ENCODE measurements around the gene FOXO3. TPM values are rescaled to one million over a fixed set of nuclear protein-coding genes. Genes with fewer than 3 reads are reported as not detected.

FOXO3 gene
- total RNA-seq, 6 experiments from 2014 or later: 18.1 to 45.2 (median 23.8) TPM

DNA sequence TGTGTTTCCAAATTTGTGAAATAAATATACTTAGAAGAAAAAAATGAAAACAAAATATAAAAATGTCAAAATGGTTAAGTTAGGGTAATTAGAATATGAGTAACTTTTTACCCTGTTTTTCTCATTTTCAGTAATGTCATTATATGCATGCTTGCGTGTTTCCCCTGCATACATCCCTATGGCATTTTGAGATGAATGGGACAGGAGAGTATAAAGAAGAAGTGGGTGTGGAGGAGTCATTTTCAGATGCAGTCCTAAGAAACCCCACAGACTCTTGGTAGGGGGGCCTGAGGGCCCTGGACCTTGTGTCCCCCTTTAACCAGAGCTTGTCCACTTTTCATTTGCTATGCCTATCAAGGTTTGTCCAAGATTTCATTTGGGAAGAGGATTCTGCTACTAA is 77.2 kb downstream of the FOXO3 start:
- ATAC-seq: no peak
- DNase-seq: no peak
- Histone ChIP-seq H3K36me3 (no peaks in the 10 kb centered on the region), H3K4me3 (no peak overlapping the region), H3K27ac (no peak overlapping the region), H3K9me3 (no peaks in the 10 kb centered on the region), H3K27me3 (no peaks in the 10 kb centered on the region), H3K4me1 (peaks cover 0 to 21% (median 5%) of the 10 kb centered on the region in 4 donors)
- intact Hi-C loops (cut with DNase I): no loop called here
- TF ChIP-seq CTCF (IDR thresholded peaks at IDR 0.05) (no peak), POLR2A (IDR thresholded peaks at IDR 0.05) (no peak)
- 100% methylated on average over 1 of the region's 1 CpG for WGBS (ENCODE audit: insufficient coverage, low coverage, low lambda C conversion rate, missing lambda C conversion rate)

- intact Hi-C loops (cut with DNase I): no loop called here
- DNase-seq (no peak), ATAC-seq (peak; percentile 16 to 44 (median 22))
- no peaks in the 10 kb centered on the region for H3K9me3 ChIP-seq
- H3K27ac ChIP-seq: no peak overlapping the region
- H3K4me3 ChIP-seq: no peak overlapping the region
- peaks cover 0 to 18% (median 5%) of the 10 kb centered on the region in 4 donors for H3K4me1 ChIP-seq
- TF ChIP-seq CTCF (IDR thresholded peaks at IDR 0.05) (no peak), POLR2A (IDR thresholded peaks at IDR 0.05) (no peak)
- no peaks in the 10 kb centered on the region for H3K27me3 ChIP-seq
- WGBS (ENCODE audit: insufficient coverage, low coverage, low lambda C conversion rate, missing lambda C conversion rate): 40% methylated on average over 1 of the region's 2 CpGs
- no peaks in the 10 kb centered on the region for H3K36me3 ChIP-seq
These were observed 78.3 kb downstream of the FOXO3 start for GRCh38 chr6:108638993-108639392.

DNA sequence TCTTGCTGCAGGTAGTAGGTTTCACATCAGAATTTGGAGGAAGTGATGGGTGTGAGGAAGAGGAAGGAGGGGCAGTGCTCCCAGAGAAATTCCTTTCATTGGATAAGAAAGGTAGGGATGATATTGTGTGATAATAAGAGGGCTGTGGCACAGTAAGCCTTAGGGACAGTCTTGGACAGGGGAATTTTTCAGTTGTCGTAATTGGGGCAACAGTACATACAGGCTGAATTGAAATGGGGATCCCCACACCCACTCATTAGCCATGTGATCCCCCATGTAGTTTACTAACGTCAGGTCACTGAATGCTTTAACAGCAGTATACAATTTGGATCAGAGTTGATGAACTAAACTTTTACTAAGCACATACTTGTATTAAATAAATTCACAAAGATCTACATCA is 79.4 kb downstream of the FOXO3 start:
- WGBS (ENCODE audit: insufficient coverage, low coverage, low lambda C conversion rate, missing lambda C conversion rate): 57% methylated on average over 2 of the region's 2 CpGs
- no peaks in the 10 kb centered on the region for H3K36me3 ChIP-seq
- no peak overlapping the region for H3K4me3 ChIP-seq
- TF ChIP-seq POLR2A (IDR thresholded peaks at IDR 0.05) (no peak), CTCF (IDR thresholded peaks at IDR 0.05) (no peak)
- DNase-seq (no peak), ATAC-seq (no peak)
- no peaks in the 10 kb centered on the region for H3K9me3 ChIP-seq
- intact Hi-C loops (cut with DNase I): no loop called here
- no peaks in the 10 kb centered on the region for H3K27me3 ChIP-seq
- no peak overlapping the region for H3K27ac ChIP-seq
- H3K4me1 ChIP-seq: peaks cover 0 to 18% (median 7%) of the 10 kb centered on the region in 4 donors

DNA sequence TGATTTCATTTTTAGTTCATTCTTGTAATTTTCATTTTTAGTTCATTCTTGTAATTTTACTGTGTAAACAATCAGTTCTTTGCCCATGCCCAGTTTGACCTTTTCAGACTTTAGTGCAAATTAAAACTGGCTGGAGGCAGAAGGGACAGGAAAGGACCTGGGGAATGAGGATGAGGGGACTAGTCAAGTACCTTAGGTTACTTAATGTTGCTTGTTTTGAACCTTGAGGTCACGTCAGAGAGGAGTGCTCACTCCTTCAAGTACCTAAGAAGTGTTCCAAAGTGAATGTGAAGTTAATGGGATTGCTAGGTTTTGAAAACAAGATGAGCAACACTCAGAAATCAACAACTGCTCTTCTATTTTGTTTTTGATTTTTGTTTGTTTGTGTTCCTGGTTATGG is 82.5 kb downstream of the FOXO3 start:
- H3K4me3 ChIP-seq: no peak overlapping the region
- peaks cover 0 to 27% (median 6%) of the 10 kb centered on the region in 4 donors for H3K4me1 ChIP-seq
- intact Hi-C loops (cut with DNase I): no loop called here
- DNase-seq (no peak), ATAC-seq (no peak)
- no peak overlapping the region for H3K27ac ChIP-seq
- no peak for TF ChIP-seq CTCF (IDR thresholded peaks at IDR 0.05)
- no peak for TF ChIP-seq POLR2A (IDR thresholded peaks at IDR 0.05)
- WGBS (ENCODE audit: insufficient coverage, low coverage, low lambda C conversion rate, missing lambda C conversion rate): 92% methylated on average over 1 of the region's 1 CpG
- no peaks in the 10 kb centered on the region for H3K27me3 ChIP-seq
- H3K9me3 ChIP-seq: no peaks in the 10 kb centered on the region
- no peaks in the 10 kb centered on the region for H3K36me3 ChIP-seq

- H3K27me3 ChIP-seq: no peaks in the 10 kb centered on the region
- H3K4me1 ChIP-seq: peaks cover 0 to 27% (median 6%) of the 10 kb centered on the region in 4 donors
- peak in 2 of 4 donors; percentile 27 to 54 for ATAC-seq
- TF ChIP-seq CTCF (IDR thresholded peaks at IDR 0.05) (no peak), POLR2A (IDR thresholded peaks at IDR 0.05) (no peak)
- 81% methylated on average over 4 of the region's 4 CpGs for WGBS (ENCODE audit: insufficient coverage, low coverage, low lambda C conversion rate, missing lambda C conversion rate)
- no peak overlapping the region for H3K27ac ChIP-seq
- H3K4me3 ChIP-seq: no peak overlapping the region
- no peaks in the 10 kb centered on the region for H3K36me3 ChIP-seq
- intact Hi-C loops (cut with DNase I): no loop called here
- no peak for DNase-seq
- H3K9me3 ChIP-seq: no peaks in the 10 kb centered on the region
These were observed 83.5 kb downstream of the FOXO3 start for GRCh38 chr6:108644252-108644651.

Measured in right lobe of liver (tissue), 6 donors.